GM12872 (cell line): ENCODE measurements around the gene LHFPL4.

Experiments
- CTCF ChIP-seq: IDR thresholded peaks from 3 replicates; pipeline ENCODE4 v1.5.1; 2011; ENCODE audit warnings: low read depth, mild to moderate bottlenecking, low read length, moderate library complexity; ENCODE audit not compliant: insufficient read depth

The LHFPL4 gene

GRCh38 chr3:9467451-9467850, 86.2 kb downstream of the LHFPL4 start:
- TF ChIP-seq CTCF = no peak

GRCh38 chr3:9455596-9456131, 98.0 kb downstream of the LHFPL4 start:
- no peak for TF ChIP-seq CTCF

GRCh38 chr3:9452417-9452816, 101.2 kb downstream of the LHFPL4 start:
- no peak for TF ChIP-seq CTCF

DNA sequence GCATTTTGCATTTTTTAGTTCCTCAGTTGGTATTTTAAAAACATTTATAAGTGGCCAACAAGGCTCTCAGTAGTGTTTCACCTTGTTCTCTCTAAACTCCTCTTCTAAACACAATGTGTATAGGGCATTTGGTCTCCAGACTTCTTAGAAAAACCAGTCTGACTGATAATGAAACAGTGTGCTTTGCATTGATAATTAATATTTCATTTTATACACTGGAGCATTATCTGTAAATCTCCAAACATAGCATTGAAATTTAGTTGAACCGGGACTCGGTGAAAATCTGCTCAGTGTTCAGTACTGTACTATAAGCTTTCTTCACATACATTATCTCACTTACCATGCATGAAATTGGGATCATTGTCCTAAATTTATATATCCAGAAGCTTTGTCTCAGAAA, 102.6 kb downstream of the LHFPL4 start:
- TF ChIP-seq CTCF = no peak

DNA sequence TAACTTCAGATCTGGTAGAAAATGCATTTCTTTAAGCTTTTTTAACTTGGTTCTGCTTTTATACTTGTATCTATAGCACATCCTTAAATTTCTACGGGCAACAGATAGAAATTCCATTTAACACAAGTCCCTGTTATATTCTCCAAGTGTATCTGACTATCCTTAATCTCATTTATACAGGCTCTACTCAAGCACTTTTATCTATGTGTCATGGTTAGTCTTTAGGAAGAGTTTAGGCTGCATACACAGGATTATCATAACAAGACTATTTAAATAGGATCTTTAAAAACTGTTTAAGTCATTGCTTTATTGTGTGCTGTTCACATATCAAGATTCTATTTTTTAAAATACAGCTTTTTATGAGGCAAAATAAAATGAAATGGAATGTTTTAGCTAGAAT, 103.5 kb downstream of the LHFPL4 start:
- no peak for TF ChIP-seq CTCF

GRCh38 chr3:9448643-9449042, 105.0 kb downstream of the LHFPL4 start:
- TF ChIP-seq CTCF = no peak
